HCT116 (cell line): ENCODE results near the gene CBLB. TPM values are rescaled to one million over a fixed set of nuclear protein-coding genes. Genes with fewer than 3 reads are reported as not detected.

ENCODE experiments used
- ATAC-seq: fragments of 200-7000 bp; cut with Tn5 transposase; 2 replicates; pipeline ENCODE4 v1.9.1; 2020; ENCODE audit warnings: mild to moderate bottlenecking, moderate library complexity
- BruUV-seq: library from RNA; stranded (reverse); fragments of 400-500 nt; replicated peaks from 2 replicates; lab custom pipeline; 2021; lab: Mats Ljungman, UMichigan
- CTCF ChIA-PET: fragments of 300-600 bp; sonication (Branson Sonifier 250); formaldehyde crosslinking; loops from one replicate; lab custom pipeline; 2021; ENCODE audit warnings: antibody characterized with exemption; lab: Charles Lee
- POLR2A ChIA-PET: fragments of 300-600, 350-600 bp; sonication (Branson Sonifier 250); formaldehyde crosslinking; loops from one replicate; lab custom pipeline; 2021; ENCODE audit warnings: antibody characterized with exemption; lab: Charles Lee
- RAD21 ChIA-PET, 2 experiments: fragments of 300-600 bp; sonication (Branson Sonifier 250); formaldehyde crosslinking; loops; one replicate each; lab custom pipeline; 2023; ENCODE audit warnings: low total read pairs in 2 of 2; ENCODE audit not compliant: uncharacterized antibody in 2 of 2, unreplicated experiment in 2 of 2, low non-redundant PET in 1 of 2; lab: Charles Lee
- DNase-seq: peaks from one replicate; pipeline ENCODE4 v3.0.0-alpha.2; 2010; ENCODE audit warnings: low read depth, low spot score
- H2AFZ ChIP-seq: fragments of 200-600 bp; shearing (Covaris generic), sonication (generic); 2 replicates; pipeline ENCODE4 v1.6.1; 2017; ENCODE audit warnings: low read depth, mixed run types, mixed read lengths, antibody characterized with exemption, low read length; ENCODE audit not compliant: poor library complexity, severe bottlenecking
- H3K27ac ChIP-seq: 2 replicates; pipeline ENCODE4 v1.5.1; 2012; ENCODE audit warnings: low read depth, low read length
- H3K27me3 ChIP-seq: fragments of 200-600 bp; sonication (generic); 2 replicates; pipeline ENCODE4 v1.6.1; 2016; ENCODE audit warnings: mixed run types, low read length, mixed read lengths; ENCODE audit not compliant: insufficient read depth
- H3K36me3 ChIP-seq, 2 experiments: fragments of 200-500 bp in 1 of 2; fragments of 200-600 bp in 1 of 2; sonication (Bioruptor generic) in 1 of 2; sonication (generic) in 1 of 2; 2 replicates each; pipeline versions ENCODE4 v1.5.1 to v1.6.1; 2014 to 2016; ENCODE audit warnings: low read length in 2 of 2, inconsistent platforms in 1 of 2, mixed read lengths in 1 of 2, mixed run types in 1 of 2; ENCODE audit not compliant: insufficient read depth in 2 of 2, control insufficient read depth in 1 of 2
- H3K4me1 ChIP-seq, 2 experiments: fragments of 200-600 bp in 1 of 2; sonication (generic) in 1 of 2; 2 replicates each; pipeline versions ENCODE4 v1.5.1 to v1.6.1; 2012 to 2017; ENCODE audit warnings: low read length in 2 of 2, inconsistent platforms in 1 of 2, mild to moderate bottlenecking in 1 of 2, mixed read lengths in 1 of 2, mixed run types in 1 of 2, moderate library complexity in 1 of 2; ENCODE audit not compliant: insufficient read depth in 2 of 2, control insufficient read depth in 1 of 2
- H3K4me2 ChIP-seq: fragments of 200-600 bp; sonication (generic); 2 replicates; pipeline ENCODE4 v1.6.1; 2017; ENCODE audit warnings: mixed run types, low read length, mixed read lengths
- H3K4me3 ChIP-seq, 2 experiments: fragments of 200-600 bp in 1 of 2; sonication (generic) in 1 of 2; replicated peaks in 1 of 2; 2 replicates each; pipeline ENCODE4 v1.5.1; 2011 to 2016; ENCODE audit warnings: low read length in 2 of 2, control low read depth in 1 of 2, low read depth in 1 of 2, mild to moderate bottlenecking in 1 of 2, mixed read lengths in 1 of 2, mixed run types in 1 of 2
- H3K79me2 ChIP-seq: fragments of 200-600 bp; sonication (generic); 2 replicates; pipeline ENCODE4 v1.6.1; 2017; ENCODE audit warnings: mild to moderate bottlenecking, mixed run types, low read length, moderate library complexity, mixed read lengths; ENCODE audit not compliant: insufficient read depth
- H3K9ac ChIP-seq: fragments of 200-600 bp; sonication (generic); 2 replicates; pipeline ENCODE4 v1.6.1; 2016; ENCODE audit warnings: low read length, mixed read lengths
- H3K9me2 ChIP-seq: fragments of 200-600 bp; sonication (generic), shearing (Covaris generic); 2 replicates; pipeline ENCODE4 v1.6.1; 2017; ENCODE audit warnings: mixed run types, mild to moderate bottlenecking, moderate library complexity; ENCODE audit not compliant: insufficient read depth
- H3K9me3 ChIP-seq, 2 experiments: fragments of 200-500 bp in 1 of 2; fragments of 200-600 bp in 1 of 2; sonication (Bioruptor generic) in 1 of 2; sonication (generic) in 1 of 2; 2 replicates each; pipeline ENCODE4 v1.6.1; 2014 to 2017; ENCODE audit warnings: low read length in 2 of 2, mixed read lengths in 2 of 2, inconsistent platforms in 1 of 2, low read depth in 1 of 2, mild to moderate bottlenecking in 1 of 2, mixed run types in 1 of 2, moderate library complexity in 1 of 2; ENCODE audit not compliant: control insufficient read depth in 1 of 2, insufficient read depth in 1 of 2
- H4K20me1 ChIP-seq: fragments of 200-600 bp; sonication (generic), shearing (Covaris generic); 2 replicates; pipeline ENCODE4 v1.6.1; 2017; ENCODE audit warnings: mixed run types, mild to moderate bottlenecking, moderate library complexity; ENCODE audit not compliant: insufficient read depth
- CBX3 ChIP-seq: IDR thresholded peaks from 2 replicates; pipeline ENCODE4 v1.6.1; 2012; ENCODE audit warnings: low read depth
- CEBPB ChIP-seq: IDR thresholded peaks from 2 replicates; pipeline ENCODE4 v1.6.1; 2012; ENCODE audit warnings: low read depth
- CTCF ChIP-seq, 3 experiments: fragments of 200-600 bp in 1 of 3; sonication (generic) in 1 of 3; IDR thresholded peaks in 2 of 3; conservative IDR thresholded peaks in 1 of 3; 2 replicates each; pipeline ENCODE4 v1.5.1; 2012 to 2017; ENCODE audit warnings: low read depth in 2 of 3, low read length in 2 of 3, antibody characterized with exemption in 1 of 3, borderline replicate concordance in 1 of 3, control low read depth in 1 of 3, mild to moderate bottlenecking in 1 of 3, mixed read lengths in 1 of 3, mixed run types in 1 of 3, moderate library complexity in 1 of 3; ENCODE audit not compliant: insufficient read depth in 1 of 3
- EGR1 ChIP-seq: IDR thresholded peaks from 2 replicates; pipeline ENCODE4 v1.6.1; 2012; ENCODE audit warnings: low read depth
- EZH2phosphoT487 ChIP-seq: fragments of 200-600 bp; IDR thresholded peaks from 2 replicates; pipeline ENCODE4 v1.6.1; 2018; ENCODE audit warnings: antibody characterized with exemption, borderline replicate concordance
- JUND ChIP-seq: IDR thresholded peaks from 2 replicates; pipeline ENCODE4 v1.6.1; 2012
- POLR2AphosphoS5 ChIP-seq: IDR thresholded peaks from 2 replicates; pipeline ENCODE4 v1.6.1; 2011; ENCODE audit warnings: mild to moderate bottlenecking, low read depth, low read length, moderate library complexity
- RAD21 ChIP-seq: IDR thresholded peaks from 2 replicates; pipeline ENCODE4 v1.6.1; 2012; ENCODE audit warnings: low read depth, mild to moderate bottlenecking
- REST ChIP-seq: IDR thresholded peaks from 2 replicates; pipeline ENCODE4 v1.6.1; 2012; ENCODE audit warnings: low read depth
- SIN3A ChIP-seq: IDR thresholded peaks from 2 replicates; pipeline ENCODE4 v1.6.1; 2012; ENCODE audit warnings: low read depth
- SRF ChIP-seq: IDR thresholded peaks from 2 replicates; pipeline ENCODE4 v1.6.1; 2012; ENCODE audit warnings: low read depth
- TCF7L2 ChIP-seq: IDR thresholded peaks from 2 replicates; pipeline ENCODE4 v1.7.0; 2011; ENCODE audit warnings: borderline replicate concordance, inconsistent platforms; ENCODE audit not compliant: insufficient read depth, insufficient read length; ENCODE audit errors: extremely low read depth
- ZFX ChIP-seq: fragments of 450-650 bp; IDR thresholded peaks from 2 replicates; pipeline ENCODE4 v1.6.1; 2017
- ZNF274 ChIP-seq: fragments of 200-500 bp; sonication (Bioruptor generic); IDR thresholded peaks from 2 replicates; pipeline ENCODE4 v1.6.1; 2014; ENCODE audit warnings: mild to moderate bottlenecking, low read depth, low read length, inconsistent platforms
- intact Hi-C: fragments of 100-400 bp; cut with micrococcal nuclease; formaldehyde crosslinking; loops from 2 replicates; pipeline ENCODE4 v1.10.0; 2022
- total RNA-seq: library from RNA; stranded (reverse); gene quantifications from one replicate; pipeline ENCODE4 v1.2.1, GENCODE V29; 2021; ENCODE audit not compliant: unreplicated experiment
- TF ChIP-seq, protein P1 (sequence below): IDR thresholded peaks from 2 replicates; pipeline ENCODE4 v1.6.1; 2012

Gene CBLB
- total RNA-seq, 1 experiment from 2014 or later = 10.4 TPM

DNA sequence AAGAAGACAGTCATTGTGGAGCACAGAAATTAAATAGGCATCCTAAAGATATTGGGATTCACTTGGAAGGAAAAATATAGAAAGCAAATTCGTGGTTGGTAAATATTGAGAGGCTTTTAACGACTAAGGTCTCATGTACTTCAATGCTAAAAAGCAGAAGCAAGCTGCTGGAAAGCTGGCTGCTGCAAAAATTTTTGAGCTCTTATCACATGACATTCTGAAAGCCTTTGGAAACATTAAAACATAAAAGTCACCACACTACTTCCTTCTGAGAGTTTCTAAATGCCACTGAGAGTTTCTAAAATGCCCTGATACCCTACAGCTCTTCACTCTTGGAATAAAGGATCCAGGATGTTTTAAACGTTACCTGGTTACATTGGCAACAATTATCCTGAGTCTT, 39.0 kb upstream of the CBLB start:
- H3K4me2 ChIP-seq = no peak overlapping the region
- H3K27ac ChIP-seq = no peak overlapping the region
- no peak overlapping the region for H3K9ac ChIP-seq
- H4K20me1 ChIP-seq = no peaks in the 10 kb centered on the region
- BruUV-seq = no TSS peak
- H3K27me3 ChIP-seq = no peaks in the 10 kb centered on the region
- H3K4me1 ChIP-seq = peaks cover 0 to 4% of the 10 kb centered on the region in 2 experiments; a peak in 1 of 4 replicates
- H3K79me2 ChIP-seq = no peaks in the 10 kb centered on the region
- CTCF ChIA-PET = no interaction called here
- no peaks in the 10 kb centered on the region for H3K9me2 ChIP-seq
- no peak overlapping the region for H3K4me3 ChIP-seq
- peak overlapping the region; percentile 65 for H2AFZ ChIP-seq
- H3K36me3 ChIP-seq = no peaks in the 10 kb centered on the region
- intact Hi-C loops = no loop called here
- TF ChIP-seq ZFX (no peak), RAD21 (no peak), CEBPB (no peak), ZNF274 (no peak), REST (no peak), CBX3 (no peak), EZH2phosphoT487 (no peak), JUND (no peak), SRF (no peak), CTCF (IDR thresholded peaks at IDR 0.05 in 2 of 3, conservative IDR thresholded peaks at IDR 0.05 in 1 of 3; ENCODE audit: borderline replicate concordance in 1 of 3, insufficient read depth in 1 of 3, low read depth in 2 of 3, low read length in 2 of 3) (no peak), TCF7L2 (no peak), SIN3A (no peak), POLR2AphosphoS5 (no peak), EGR1 (no peak)
- TF ChIP-seq, protein P1, sequence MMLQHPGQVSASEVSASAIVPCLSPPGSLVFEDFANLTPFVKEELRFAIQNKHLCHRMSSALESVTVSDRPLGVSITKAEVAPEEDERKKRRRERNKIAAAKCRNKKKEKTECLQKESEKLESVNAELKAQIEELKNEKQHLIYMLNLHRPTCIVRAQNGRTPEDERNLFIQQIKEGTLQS = no peak
- RAD21 ChIA-PET = no interaction called here
- no peak for DNase-seq
- no peak for ATAC-seq
- H3K9me3 ChIP-seq = no peaks in the 10 kb centered on the region
- POLR2A ChIA-PET = no interaction called here
